KMS-11 (cell line): ENCODE data around the gene SNRNP40.

Experiments
- H2AFZ ChIP-seq: fragments of 200-600 bp; sonication (generic); 2 replicates; pipeline ENCODE4 v1.6.1; 2016; ENCODE audit warnings: antibody characterized with exemption, mixed run types, low read depth
- H3K27ac ChIP-seq: fragments of 200-600 bp; sonication (generic); 2 replicates; pipeline ENCODE4 v1.6.1; 2016; ENCODE audit warnings: mild to moderate bottlenecking, mixed run types
- H3K27me3 ChIP-seq: fragments of 200-600 bp; sonication (generic); 2 replicates; pipeline ENCODE4 v1.6.1; 2017; ENCODE audit warnings: mild to moderate bottlenecking, low read depth, mixed run types, moderate library complexity; ENCODE audit not compliant: insufficient read depth
- H3K36me3 ChIP-seq: fragments of 200-600 bp; sonication (generic); 2 replicates; pipeline ENCODE4 v1.6.1; 2017; ENCODE audit warnings: mild to moderate bottlenecking, mixed run types; ENCODE audit not compliant: insufficient read depth
- H3K4me1 ChIP-seq: fragments of 200-600 bp; sonication (generic); 2 replicates; pipeline ENCODE4 v1.6.1; 2016; ENCODE audit warnings: mild to moderate bottlenecking, low read depth, mixed run types; ENCODE audit not compliant: poor library complexity, severe bottlenecking
- H3K4me2 ChIP-seq: fragments of 200-600 bp; sonication (generic); 2 replicates; pipeline ENCODE4 v1.7.0; 2016; ENCODE audit warnings: mild to moderate bottlenecking, mixed run types
- H3K4me3 ChIP-seq: fragments of 200-600 bp; sonication (generic); IDR thresholded peaks from 2 replicates; pipeline ENCODE4 v1.6.1; 2017; ENCODE audit warnings: low read depth, low read length, mixed read lengths; ENCODE audit not compliant: insufficient read depth
- H3K79me2 ChIP-seq: fragments of 200-600 bp; sonication (generic); 2 replicates; pipeline ENCODE4 v1.6.1; 2016; ENCODE audit warnings: low read depth, mixed run types; ENCODE audit not compliant: insufficient read depth
- H3K9ac ChIP-seq: fragments of 200-600 bp; sonication (generic); 2 replicates; pipeline ENCODE4 v1.6.1; 2016; ENCODE audit warnings: mild to moderate bottlenecking, mixed run types
- H4K20me1 ChIP-seq: fragments of 200-600 bp; sonication (generic); 2 replicates; pipeline ENCODE4 v1.6.1; 2016; ENCODE audit warnings: mild to moderate bottlenecking, mixed run types; ENCODE audit not compliant: insufficient read depth
- CTCF ChIP-seq: fragments of 200-600 bp; sonication (generic); conservative IDR thresholded peaks from 2 replicates; pipeline ENCODE4 v1.6.1; 2017; ENCODE audit warnings: low read depth, mild to moderate bottlenecking, antibody characterized with exemption, low read length, moderate library complexity, mixed read lengths

Gene SNRNP40

GRCh38 chr1:31335007-31335406 lies 38.4 kb upstream of the SNRNP40 start:
- no peak overlapping the region for H2AFZ ChIP-seq
- H3K4me2 ChIP-seq: no peak overlapping the region
- no peaks in the 10 kb centered on the region for H3K79me2 ChIP-seq
- H4K20me1 ChIP-seq: no peaks in the 10 kb centered on the region
- H3K9ac ChIP-seq: no peak overlapping the region
- no peaks in the 10 kb centered on the region for H3K27me3 ChIP-seq
- no peaks in the 10 kb centered on the region for H3K36me3 ChIP-seq
- no peak overlapping the region for H3K27ac ChIP-seq
- peaks cover 8% of the 10 kb centered on the region for H3K4me1 ChIP-seq
- H3K4me3 ChIP-seq: no peak overlapping the region
- TF ChIP-seq CTCF: peak; percentile 52; the same call in 1 of the 2 replicates

GRCh38 chr1:31327381-31327780 lies 30.8 kb upstream of the SNRNP40 start:
- no peak overlapping the region for H3K9ac ChIP-seq
- no peak overlapping the region for H3K4me2 ChIP-seq
- TF ChIP-seq CTCF: no peak
- H2AFZ ChIP-seq: no peak overlapping the region
- no peaks in the 10 kb centered on the region for H4K20me1 ChIP-seq
- H3K27ac ChIP-seq: no peak overlapping the region
- H3K36me3 ChIP-seq: no peaks in the 10 kb centered on the region
- no peaks in the 10 kb centered on the region for H3K27me3 ChIP-seq
- H3K4me3 ChIP-seq: no peak overlapping the region
- no peaks in the 10 kb centered on the region for H3K4me1 ChIP-seq
- H3K79me2 ChIP-seq: no peaks in the 10 kb centered on the region

GRCh38 chr1:31326461-31326860 lies 29.9 kb upstream of the SNRNP40 start:
- Histone ChIP-seq H3K27ac (no peak overlapping the region), H2AFZ (no peak overlapping the region), H3K79me2 (no peaks in the 10 kb centered on the region), H3K4me2 (no peak overlapping the region), H3K36me3 (no peaks in the 10 kb centered on the region), H3K4me3 (no peak overlapping the region), H3K27me3 (no peaks in the 10 kb centered on the region), H3K4me1 (no peaks in the 10 kb centered on the region), H4K20me1 (no peaks in the 10 kb centered on the region), H3K9ac (no peak overlapping the region)
- TF ChIP-seq CTCF: no peak

- Histone ChIP-seq H4K20me1 (no peaks in the 10 kb centered on the region), H2AFZ (no peak overlapping the region), H3K36me3 (no peaks in the 10 kb centered on the region), H3K27ac (no peak overlapping the region), H3K79me2 (no peaks in the 10 kb centered on the region), H3K4me2 (no peak overlapping the region), H3K4me3 (no peak overlapping the region), H3K9ac (no peak overlapping the region), H3K27me3 (no peaks in the 10 kb centered on the region), H3K4me1 (no peaks in the 10 kb centered on the region)
- no peak for TF ChIP-seq CTCF
These were observed 28.4 kb upstream of the SNRNP40 start for GRCh38 chr1:31324992-31325391.
